Activated effector memory CD4-positive, alpha-beta T cell treated with anti-CD3 and anti-CD28 coated beads, Interleukin-2, amount 50 U/mL, for 16 hours (primary cell): Measurements from ENCODE around the gene RBM26.
"Not testable (repeated sequence)": the region's sequence is repeated elsewhere in the genome, so short reads cannot be mapped to it uniquely, and the experiment has no call there.

Experiments used
- DNase-seq: peaks from one replicate; pipeline ENCODE4 v3.0.0-alpha.2; 2020

The RBM26 gene

DNA sequence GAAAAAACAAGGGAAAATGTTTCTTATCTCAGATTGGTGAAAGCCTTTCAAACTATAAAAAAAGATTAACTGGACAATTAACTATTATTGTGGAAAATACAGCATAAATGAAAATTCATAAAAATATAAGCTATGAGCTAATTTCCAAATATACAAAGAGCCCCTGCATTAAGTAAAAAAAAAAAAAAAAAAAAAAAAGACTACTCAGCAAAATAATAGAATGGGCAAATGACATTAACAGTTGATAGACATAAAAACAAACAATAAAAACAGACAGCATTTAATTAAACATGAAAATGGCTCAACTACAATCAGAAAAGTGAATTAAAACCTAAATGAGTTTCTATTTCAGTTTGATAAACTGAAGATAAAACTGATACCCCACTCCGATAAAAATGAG is 77.5 kb downstream of the RBM26 start:
- no peak for DNase-seq

DNA sequence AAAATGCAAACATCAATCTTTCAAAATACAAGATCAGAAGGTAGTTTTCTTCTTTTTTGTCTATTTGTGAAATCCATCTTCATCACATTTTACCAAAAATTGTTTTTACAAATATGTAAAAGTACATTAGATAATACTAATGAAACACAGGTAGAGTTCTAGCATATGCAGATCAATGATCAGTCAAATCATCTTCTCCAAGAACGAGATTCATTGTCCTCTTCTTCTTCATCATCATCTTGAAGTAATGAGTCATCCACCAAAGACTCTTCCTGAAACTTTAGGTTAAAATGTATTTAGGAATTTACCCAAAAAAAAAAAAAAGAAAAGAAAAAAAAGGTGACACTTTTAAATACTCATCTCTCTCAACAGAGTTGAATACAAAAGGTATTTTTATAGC is 85.6 kb downstream of the RBM26 start:
- no peak for DNase-seq

DNA sequence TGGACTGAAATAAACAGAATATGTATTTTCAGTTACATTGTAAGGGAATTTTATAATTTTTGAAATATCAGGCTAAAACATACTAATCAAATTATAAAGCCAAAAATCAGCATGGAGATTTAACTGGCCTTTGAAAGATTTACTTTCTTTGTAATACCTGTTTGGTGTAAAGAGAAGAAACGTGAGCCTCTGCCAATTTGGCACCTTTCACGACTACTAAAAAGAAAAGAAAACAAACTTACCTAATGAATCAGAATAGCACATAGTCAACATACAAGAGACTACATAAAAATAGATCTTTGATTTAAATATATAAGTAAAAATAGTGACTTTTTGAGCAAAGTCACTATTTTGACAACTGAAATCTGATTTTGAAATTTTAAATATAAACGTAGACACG is 87.4 kb downstream of the RBM26 start:
- no peak for DNase-seq

DNA sequence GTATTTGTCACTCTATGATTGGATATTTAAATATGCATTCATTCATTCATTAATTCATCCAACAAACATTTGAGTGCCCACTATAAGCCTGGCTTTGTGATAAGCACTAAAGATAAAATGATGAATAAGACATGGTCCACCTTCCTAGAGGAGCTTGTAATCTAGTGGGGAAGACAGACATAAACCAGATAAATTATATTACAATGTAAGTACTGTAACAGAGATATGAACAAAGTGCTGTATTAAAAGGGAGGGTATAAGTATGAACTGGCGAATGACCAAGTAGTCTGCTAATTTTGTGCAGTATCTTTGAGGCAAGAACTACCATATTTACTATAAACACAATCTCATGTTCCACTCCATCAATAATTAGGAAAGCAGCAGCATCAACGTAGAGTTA is 88.2 kb downstream of the RBM26 start:
- no peak for DNase-seq

DNA sequence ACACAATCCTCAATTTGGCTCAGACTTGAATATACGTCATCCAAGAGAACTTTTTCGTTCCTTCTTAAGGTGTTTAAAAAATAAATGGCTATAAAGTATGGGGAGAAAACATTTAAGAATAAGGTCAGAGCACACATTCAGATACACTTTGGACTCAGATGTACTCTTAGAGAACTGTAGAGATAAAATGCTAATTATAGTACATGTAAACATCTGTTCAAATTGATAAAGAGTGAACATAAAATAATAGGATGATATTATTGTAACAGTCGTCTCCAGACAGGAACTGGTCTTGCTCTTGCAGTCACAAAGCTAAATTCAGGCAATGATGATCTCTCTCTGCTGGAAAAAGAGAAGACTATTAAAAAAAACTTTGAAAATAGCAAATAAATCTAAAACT is 91.4 kb downstream of the RBM26 start:
- no peak for DNase-seq

DNA sequence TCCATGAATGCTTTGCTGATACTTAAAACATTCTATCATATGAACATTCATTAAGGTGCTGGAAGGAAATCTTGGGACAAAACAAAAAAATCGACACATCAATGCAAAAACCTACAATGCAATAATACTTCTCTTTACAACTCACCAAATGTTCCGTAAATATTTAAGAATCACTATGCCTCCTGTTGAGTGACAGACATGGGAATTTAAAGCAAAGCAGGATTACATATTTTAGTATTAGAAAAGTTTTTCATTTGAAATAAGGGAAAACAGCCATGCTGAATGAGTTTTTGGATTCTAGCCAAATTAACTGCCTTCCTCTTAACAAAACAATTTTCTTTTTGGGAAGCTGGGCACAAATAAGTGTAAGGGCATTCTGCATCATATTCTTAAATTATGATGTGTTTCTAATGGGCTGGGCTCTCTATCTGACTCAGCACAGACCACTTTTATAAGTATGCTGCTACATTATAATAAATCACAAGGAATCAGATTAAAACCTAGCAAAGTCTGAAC is 93.7 kb downstream of the RBM26 start:
- DNase-seq = no peak

GRCh38 chr13:79311386-79311785 is 94.7 kb downstream of the RBM26 start:
- DNase-seq = no peak

DNA sequence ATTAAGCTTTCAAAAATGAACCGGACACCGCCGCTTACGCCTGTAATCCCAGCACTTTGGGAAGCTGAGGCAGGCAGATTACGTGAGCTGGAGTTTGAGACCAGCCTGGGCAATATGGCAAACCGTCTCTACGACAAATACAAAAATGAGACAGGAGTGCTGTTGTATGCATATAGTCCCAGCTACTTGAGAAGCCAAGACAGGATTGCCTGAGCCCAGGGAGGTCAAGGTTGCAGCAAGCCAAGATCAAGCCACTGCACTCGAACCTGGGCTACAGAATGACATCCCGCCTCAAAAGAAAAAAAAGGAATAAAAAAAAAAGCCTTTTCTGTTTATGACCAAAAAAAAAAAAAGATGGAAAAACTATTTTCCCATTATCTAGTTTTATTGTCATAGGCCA is 96.4 kb downstream of the RBM26 start:
- no peak for DNase-seq

GRCh38 chr13:79307866-79308298 is 98.2 kb downstream of the RBM26 start:
- DNase-seq = no peak

- DNase-seq = no peak
Observed at GRCh38 chr13:79307433-79307861, 98.6 kb downstream of the RBM26 start.

DNA sequence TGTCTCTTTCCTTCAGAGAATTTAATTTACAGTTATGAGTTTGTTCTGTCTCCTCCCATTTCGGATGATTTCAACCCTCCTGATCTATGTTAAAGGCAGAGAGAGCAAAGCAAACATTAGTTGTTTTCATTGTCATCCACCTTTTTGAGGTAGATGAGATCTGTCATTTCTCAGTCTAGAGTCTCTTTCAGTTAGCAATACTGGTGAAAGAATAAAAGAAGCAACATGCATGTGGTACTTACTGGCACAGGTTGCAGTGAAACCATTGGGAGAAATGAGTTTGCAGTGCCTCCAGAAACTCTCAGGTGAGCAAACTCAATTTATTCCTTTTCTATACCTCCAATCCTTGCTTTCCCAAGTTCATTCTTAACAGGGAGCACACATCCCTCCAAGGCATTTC is 99.4 kb downstream of the RBM26 start:
- no peak for DNase-seq

DNA sequence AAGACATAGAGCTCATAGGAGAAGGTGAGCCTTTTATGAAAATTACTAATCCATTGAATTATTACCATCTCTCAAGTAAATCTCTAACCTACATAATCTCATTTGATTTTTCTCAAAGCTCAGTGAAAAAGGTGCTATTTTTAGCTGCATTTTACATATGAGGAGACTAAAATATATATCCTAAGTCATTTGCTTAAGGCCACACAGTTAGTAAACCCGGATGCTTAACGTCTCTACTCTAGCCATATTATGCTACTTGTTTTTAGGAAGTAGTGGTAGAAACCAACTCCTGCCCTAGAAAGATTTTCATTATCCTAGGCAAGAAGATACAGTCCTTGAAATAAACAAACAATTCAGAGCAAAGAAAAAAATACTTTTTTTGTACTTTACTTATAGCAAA is 108.9 kb downstream of the RBM26 start:
- DNase-seq = no peak

- DNase-seq = no peak
Observed at GRCh38 chr13:79295906-79296706, 109.9 kb downstream of the RBM26 start.

- DNase-seq = no peak
Observed at GRCh38 chr13:79290595-79291244, 115.3 kb downstream of the RBM26 start.

DNA sequence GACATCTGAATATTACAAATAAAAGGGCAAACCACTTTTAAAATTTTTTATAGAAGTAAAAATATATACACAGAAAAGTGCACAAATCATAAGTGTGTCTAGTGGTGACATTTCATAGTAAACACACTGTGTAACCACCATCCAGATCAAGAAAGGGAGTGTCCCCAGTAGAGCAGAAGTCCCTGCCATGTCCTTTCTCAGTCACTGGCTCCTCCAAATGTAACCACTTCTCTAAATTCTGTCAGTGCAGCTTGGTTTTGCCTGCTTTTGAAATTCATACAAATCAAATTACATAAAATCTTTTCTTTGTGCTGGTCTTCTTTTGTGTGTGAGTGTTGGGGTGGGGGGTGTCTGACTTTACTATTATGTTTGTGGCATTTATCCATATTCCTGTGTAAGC is 116.5 kb downstream of the RBM26 start:
- DNase-seq = no peak

GRCh38 chr13:79287939-79288795 is 117.9 kb downstream of the RBM26 start:
- DNase-seq = no peak

DNA sequence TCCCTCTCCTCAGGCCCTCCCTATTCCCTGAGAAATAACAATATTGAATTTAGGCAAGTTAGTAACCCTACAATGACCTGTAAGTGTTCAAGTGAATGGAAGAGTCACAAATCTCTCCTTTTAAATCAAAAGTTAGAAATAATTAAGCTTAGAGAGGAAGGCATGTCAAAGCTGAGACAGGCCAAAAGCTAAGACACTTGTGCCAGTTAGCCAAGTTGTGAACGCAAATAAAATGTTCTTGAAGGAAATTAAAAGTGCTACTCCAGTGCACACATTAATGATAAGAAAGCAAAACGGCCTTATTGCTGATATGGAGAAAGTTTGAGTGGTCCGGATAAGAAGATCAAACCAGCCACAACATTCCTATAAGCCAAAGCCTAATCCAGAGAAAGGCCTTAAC is 120.9 kb downstream of the RBM26 start:
- DNase-seq = no peak

DNA sequence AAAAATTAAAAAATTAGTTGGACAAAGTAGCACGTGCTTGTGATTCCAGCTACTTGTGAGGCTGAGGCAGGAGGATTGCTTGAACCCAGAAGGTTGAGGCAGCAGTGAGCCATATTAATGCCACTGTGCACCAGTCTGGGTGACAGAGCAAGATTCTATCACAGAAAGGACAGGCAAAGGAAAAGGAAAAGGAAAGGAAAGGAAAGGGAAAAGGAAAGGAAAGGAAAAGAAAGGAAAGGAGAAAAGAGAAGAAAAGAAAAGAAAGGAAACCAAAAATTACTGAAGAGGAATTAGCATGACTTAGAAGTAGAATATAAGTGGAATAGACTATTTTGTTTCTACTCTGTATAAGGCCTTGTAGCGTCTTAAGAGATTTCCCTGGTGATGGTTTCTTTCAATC is 122.3 kb downstream of the RBM26 start:
- DNase-seq = no peak

- no peak for DNase-seq
Observed at GRCh38 chr13:79282976-79283375, 123.1 kb downstream of the RBM26 start.

DNA sequence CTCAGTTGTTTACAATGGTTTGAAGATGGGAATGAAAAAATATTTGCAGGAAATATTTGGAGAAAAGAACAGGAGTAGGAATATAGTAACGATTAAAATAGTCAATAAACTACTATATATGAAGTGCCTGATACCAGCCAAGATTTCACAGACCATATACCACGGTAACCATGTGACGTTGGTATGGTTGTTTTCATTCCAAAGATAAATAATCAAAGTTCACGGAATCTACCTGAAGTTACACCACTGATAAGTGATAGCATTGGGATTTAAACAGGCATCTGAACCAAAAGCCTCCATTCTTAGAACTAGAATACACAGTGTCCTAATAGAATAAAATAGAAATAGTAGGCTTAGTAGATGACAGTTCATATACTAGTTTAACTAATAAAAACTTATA is 123.5 kb downstream of the RBM26 start:
- no peak for DNase-seq

- DNase-seq = no peak
Observed at GRCh38 chr13:79281339-79281747, 124.7 kb downstream of the RBM26 start.

DNA sequence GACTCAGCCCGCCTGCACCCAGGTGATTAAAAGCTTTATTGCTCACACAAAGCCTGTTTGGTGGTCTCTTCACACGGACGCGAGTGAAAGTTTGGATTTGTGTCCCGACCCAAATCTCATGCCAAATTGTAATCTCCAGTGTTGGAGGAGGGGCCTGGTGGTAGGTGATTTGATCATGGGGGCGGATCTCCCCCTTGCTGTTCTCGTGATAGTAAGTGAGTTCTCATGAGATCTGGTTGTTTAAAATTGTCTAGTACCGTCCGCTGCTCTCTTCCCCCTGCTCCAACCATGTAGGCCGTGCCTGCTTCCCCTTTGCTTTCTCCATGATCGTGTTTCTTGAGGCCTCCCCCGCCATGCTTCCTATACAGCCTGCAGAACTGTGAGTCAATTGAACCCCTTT is 126.3 kb downstream of the RBM26 start:
- DNase-seq = not testable (repeated sequence)

DNA sequence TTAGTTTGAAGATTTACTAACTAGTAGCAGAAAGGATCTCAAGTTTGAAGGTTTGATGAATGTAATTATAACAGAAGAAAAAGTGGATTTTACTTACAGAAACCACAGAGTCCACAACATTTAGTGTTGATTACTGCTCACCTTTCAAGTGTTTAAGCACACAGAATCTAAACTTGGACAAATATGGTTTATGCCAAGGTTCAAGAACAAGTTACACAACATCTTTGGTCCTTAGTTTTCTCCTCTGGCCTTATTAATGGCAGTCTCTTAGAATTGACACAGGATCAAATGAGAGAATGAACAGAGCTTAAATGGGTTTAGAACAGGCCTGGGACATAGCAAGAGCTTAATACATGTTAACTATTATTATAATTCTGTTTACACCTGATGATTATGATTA is 133.0 kb downstream of the RBM26 start:
- no peak for DNase-seq
